ENCODE data around the gene LMO4.

DNA sequence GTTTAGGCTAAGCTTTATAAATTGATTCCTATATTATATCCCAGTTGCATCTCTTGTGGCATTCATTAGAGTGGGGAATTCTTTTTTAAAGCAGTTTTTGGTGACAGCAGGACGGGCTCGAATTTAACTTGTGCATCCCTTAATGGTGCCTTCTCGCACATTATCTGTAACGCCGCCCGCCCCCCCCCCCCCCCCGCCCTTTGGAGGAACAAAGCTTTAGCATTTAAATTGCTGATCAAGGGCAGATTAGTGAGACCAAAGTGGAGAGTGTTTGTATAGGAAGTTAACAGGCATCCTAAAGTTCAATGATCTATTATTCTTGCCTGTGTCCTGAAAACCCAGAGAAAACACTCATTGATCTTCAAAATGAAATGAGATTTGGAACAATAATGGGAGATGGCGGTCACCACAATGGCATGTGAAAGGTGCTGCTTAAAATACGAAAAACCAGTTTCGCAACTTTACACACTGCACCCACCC lies 2.2 kb downstream of the LMO4 start:
- no peak for TF ChIP-seq POLR2A (IDR thresholded peaks at IDR 0.05)
- TF ChIP-seq, protein P1, sequence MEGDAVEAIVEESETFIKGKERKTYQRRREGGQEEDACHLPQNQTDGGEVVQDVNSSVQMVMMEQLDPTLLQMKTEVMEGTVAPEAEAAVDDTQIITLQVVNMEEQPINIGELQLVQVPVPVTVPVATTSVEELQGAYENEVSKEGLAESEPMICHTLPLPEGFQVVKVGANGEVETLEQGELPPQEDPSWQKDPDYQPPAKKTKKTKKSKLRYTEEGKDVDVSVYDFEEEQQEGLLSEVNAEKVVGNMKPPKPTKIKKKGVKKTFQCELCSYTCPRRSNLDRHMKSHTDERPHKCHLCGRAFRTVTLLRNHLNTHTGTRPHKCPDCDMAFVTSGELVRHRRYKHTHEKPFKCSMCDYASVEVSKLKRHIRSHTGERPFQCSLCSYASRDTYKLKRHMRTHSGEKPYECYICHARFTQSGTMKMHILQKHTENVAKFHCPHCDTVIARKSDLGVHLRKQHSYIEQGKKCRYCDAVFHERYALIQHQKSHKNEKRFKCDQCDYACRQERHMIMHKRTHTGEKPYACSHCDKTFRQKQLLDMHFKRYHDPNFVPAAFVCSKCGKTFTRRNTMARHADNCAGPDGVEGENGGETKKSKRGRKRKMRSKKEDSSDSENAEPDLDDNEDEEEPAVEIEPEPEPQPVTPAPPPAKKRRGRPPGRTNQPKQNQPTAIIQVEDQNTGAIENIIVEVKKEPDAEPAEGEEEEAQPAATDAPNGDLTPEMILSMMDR (IDR thresholded peaks at IDR 0.05 in 4 of 5, conservative IDR thresholded peaks at IDR 0.05 in 1 of 5) = no peak

All from gastrocnemius medialis (tissue), 4 donors.